Mesangial cell (primary cell): Measurements from ENCODE around the gene CDH23. TPM values are rescaled to one million over a fixed set of nuclear protein-coding genes. Genes with fewer than 3 reads are reported as not detected.

Experiments
- total RNA-seq: library from RNA; depleted of rRNA; stranded (reverse); fragments of >200 nt; gene quantifications from 2 replicates; pipeline ENCODE4 v1.2.3, GENCODE V29; 2015

Gene CDH23
- under 0.01 and 0.13 TPM in 2 replicates for total RNA-seq

DNA sequence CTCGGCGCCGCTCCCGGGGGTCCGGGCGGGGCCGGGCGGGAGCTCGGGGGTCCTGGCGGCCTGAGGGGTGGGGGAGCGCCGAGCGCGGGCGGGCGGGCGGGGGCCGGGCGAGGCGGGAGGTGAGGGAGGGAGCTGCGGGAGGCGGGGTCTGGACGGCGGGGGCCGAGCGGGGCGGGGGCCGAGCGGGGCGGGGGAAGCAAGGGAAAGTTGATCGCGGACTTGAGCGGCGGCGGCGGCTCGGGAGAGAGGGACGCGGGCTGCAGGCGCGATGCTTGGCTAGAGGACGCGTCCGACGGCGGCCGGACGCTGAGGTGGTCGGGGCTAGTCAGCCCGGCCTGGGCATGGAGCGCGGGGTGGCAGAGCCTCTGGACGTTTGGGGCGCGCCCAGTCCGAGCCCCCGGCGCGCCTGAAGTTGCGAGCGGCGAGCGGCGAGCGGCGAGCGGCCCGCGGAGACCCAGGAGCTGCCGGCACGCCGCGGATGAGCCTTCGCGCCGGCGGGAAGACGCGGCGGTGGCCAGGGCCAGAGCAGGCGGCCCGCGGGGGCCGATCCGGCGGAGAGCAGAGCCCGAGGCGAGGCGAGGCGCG lies at the start of gene CDH23:
Gene CDH23, plus strand, starts transcription at position 210 of the 585 bp plus-strand sequence. CDS start 42,912 bp downstream, outside the sequence.

DNA sequence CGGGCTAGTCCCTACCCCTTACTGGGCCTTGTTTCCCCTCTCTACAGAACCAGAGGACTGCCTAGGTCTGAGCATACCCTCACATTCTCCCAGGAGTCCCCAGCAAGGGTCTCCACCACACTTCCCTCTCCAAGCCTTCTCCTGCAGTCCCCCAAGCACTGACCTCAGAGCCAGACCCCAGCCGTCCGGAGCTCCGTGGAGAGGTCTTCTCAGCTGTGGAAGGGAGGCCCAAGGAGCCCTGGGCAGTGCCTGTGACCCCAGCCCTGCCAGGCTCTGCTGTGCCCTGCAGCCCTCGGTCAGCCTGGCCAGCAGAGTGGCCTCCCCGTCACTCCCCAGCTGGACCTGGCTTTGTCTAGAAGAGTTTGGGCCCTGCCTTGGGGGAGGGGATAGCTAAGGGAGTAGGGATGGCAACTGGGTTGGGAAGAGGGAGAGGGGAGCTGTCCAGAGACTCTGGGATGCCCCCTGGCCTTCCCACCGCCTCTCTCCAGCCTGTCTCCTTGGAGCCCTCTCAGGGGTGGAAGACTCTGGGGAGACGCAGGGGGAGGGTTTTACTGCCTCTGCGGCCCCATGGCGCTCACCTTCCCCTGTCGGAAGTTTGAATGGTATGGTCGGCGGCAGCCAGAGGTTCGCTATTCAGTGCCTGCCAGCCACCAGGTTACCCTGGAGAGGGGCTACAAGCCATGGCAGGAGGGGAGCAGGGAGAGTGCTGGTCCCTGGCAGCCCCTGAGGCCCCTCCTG lies 322.9 kb downstream of the CDH23 start, which contains the start of gene C10orf105:
Gene C10orf105, minus strand, starts transcription at position 315 of the 738 bp plus-strand sequence. CDS start 3,441 bp downstream, outside the sequence.

DNA sequence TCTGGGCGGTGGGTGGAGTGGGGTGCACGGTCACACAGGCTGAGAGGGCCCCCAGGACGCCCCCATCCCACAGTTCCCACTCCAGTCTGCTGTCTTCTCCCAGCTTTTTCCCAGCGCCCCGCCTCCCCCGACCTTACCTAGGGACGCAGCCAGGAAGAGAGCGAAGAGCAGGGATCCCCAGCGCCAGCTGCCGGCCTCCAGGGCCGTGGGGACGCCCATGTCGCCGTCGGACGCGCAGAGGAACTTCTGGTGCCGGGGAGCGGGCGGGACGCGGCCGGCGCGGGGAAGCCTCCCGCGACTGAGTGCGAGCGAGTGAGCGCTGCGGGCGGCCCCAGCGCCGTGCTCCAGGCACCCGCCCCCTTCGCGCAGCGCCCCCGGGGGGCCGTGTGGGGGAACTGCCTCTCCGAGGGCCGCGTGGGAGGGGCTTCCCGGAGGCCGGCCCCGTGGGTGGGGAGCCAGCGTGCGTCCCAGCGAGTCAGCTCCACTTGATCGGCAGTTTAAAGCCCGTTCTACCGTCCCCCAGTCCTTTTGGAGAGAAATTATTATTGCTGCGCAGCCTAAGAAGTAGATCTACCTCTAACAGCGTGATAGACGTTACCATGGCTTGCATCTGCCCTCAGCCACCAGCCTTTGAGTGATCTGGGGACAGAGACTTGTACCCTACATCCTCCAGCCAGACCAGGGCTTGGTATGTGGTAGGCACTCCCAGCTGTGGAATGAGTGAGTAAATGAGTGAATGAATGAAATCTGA lies 376.7 kb downstream of the CDH23 start, which contains the start of gene VSIR:
Gene VSIR, minus strand, starts transcription at position 300 of the 751 bp plus-strand sequence. Its CDS starts 81 bp downstream, at position 219.

DNA sequence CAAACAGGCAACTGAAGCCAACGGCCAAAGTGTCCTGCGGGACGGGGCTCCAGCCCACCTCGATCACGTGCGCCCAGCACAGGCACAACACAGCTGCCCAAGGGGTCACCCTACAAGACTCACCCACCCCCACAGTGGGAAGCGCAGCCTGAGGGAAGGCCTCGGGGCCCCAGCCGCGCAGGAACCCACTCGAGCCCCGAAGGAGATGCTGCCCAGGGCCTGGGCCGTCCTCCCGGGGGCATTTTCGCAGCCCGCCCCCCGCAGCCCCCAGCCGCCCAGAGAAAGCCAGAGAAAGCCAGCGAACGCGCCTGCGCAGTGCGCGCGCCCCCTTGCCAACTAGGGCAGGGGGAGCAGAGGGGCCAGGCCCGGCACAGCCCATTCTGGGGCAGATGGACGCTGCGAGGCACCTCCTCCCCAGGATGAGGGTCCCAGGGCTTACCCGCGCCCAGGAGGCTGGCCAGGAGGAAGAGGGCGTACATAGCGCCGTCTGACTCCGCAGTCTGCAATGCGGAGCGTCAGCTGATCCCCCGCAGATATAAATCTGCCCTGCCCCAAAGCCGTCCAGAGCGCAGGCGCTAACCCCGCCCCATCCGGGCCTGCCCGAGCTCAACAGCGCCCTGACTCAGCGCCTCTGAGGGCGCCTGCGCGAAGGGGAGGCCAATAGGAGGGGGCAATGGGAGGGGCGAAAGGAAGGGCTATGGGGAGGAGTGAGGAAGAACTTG lies 454.2 kb downstream of the CDH23 start, which contains the start of gene PSAP:
Gene PSAP, minus strand, starts transcription at position 509 of the 722 bp plus-strand sequence. Its CDS starts 30 bp downstream, at position 479.

Other genes with a start within 250 kb of the CDH23 start
- 2.9 and 16.1 TPM in 2 replicates for gene UNC5B, start 184.3 kb upstream of the CDH23 start, total RNA-seq
- 1.6 and 4.8 TPM in 2 replicates for gene SLC29A3, start 77.7 kb upstream of the CDH23 start, total RNA-seq